WTC11 (cell line): ENCODE data around the gene SH3RF2. TPM values are rescaled to one million over a fixed set of nuclear protein-coding genes. Genes with fewer than 3 reads are reported as not detected.

ENCODE experiments used
- ATAC-seq: fragments of 200-7000 bp; cut with Tn5 transposase; 2 replicates; pipeline ENCODE4 v1.10.0; 2021; ENCODE audit warnings: mild to moderate bottlenecking, moderate library complexity
- CTCF ChIA-PET: fragments of 300-600 bp; sonication (Branson Sonifier 250); formaldehyde crosslinking; loops from one replicate; lab custom pipeline; 2021; ENCODE audit warnings: antibody characterized with exemption; lab: Charles Lee
- POLR2A ChIA-PET: fragments of 350-600 bp; sonication (Branson Sonifier 250); formaldehyde crosslinking; loops from one replicate; lab custom pipeline; 2021; ENCODE audit warnings: antibody characterized with exemption; lab: Charles Lee
- DNase-seq: peaks from one replicate; pipeline ENCODE4 v3.0.0; 2021; ENCODE audit warnings: low spot score
- H3K27ac Mint-ChIP-seq: 2 replicates; pipeline ENCODE4 v1.8.0; 2021; ENCODE audit warnings: mixed read lengths
- H3K27me3 Mint-ChIP-seq: 2 replicates; pipeline ENCODE4 v1.8.0; 2021; ENCODE audit warnings: low read depth, mild to moderate bottlenecking, moderate library complexity, mixed read lengths
- H3K36me3 Mint-ChIP-seq: 2 replicates; pipeline ENCODE4 v1.8.0; 2021; ENCODE audit warnings: mixed read lengths
- H3K4me1 Mint-ChIP-seq: 2 replicates; pipeline ENCODE4 v1.8.0; 2022; ENCODE audit warnings: mixed read lengths
- H3K4me3 Mint-ChIP-seq: 2 replicates; pipeline ENCODE4 v1.8.0; 2021; ENCODE audit warnings: mild to moderate bottlenecking, moderate library complexity, mixed read lengths
- H3K9me3 Mint-ChIP-seq: 2 replicates; pipeline ENCODE4 v1.8.0; 2021; ENCODE audit warnings: mixed read lengths
- ATF1 ChIP-seq: sonication (generic); formaldehyde crosslinking; IDR thresholded peaks from 2 replicates; pipeline ENCODE4 v1.8.1; 2023; ENCODE audit warnings: mild to moderate bottlenecking, moderate library complexity, missing genetic modification reagents
- CTCF ChIP-seq: fragments of 200-600 bp; IDR thresholded peaks from 2 replicates; pipeline ENCODE4 v1.8.0; 2022; ENCODE audit warnings: antibody characterized with exemption
- FOXK1 ChIP-seq: sonication (generic); formaldehyde crosslinking; IDR thresholded peaks from 2 replicates; pipeline ENCODE4 v1.8.0; 2022; ENCODE audit warnings: mild to moderate bottlenecking, moderate library complexity, missing genetic modification reagents
- GRHL2 ChIP-seq: fragments of 250-450 bp; sonication (Bioruptor Pico); IDR thresholded peaks from 2 replicates; pipeline ENCODE4 v1.8.0; 2022; ENCODE audit warnings: mild to moderate bottlenecking, moderate library complexity; ENCODE audit not compliant: insufficient replicate concordance, severe bottlenecking
- MXD4 ChIP-seq: fragments of 250-450 bp; sonication (Bioruptor Pico); IDR thresholded peaks from 2 replicates; pipeline ENCODE4 v1.8.0; 2021; ENCODE audit warnings: mild to moderate bottlenecking, moderate library complexity, borderline replicate concordance
- NR1H2 ChIP-seq: sonication (generic); formaldehyde crosslinking; IDR thresholded peaks from 2 replicates; pipeline ENCODE4 v1.9.0; 2021; ENCODE audit warnings: mild to moderate bottlenecking, moderate library complexity, missing genetic modification reagents
- NR2C2 ChIP-seq: sonication (generic); formaldehyde crosslinking; IDR thresholded peaks from 2 replicates; pipeline ENCODE4 v1.8.0; 2022; ENCODE audit warnings: mild to moderate bottlenecking, missing genetic modification reagents
- SMAD3 ChIP-seq: sonication (generic); formaldehyde crosslinking; IDR thresholded peaks from 2 replicates; pipeline ENCODE4 v1.8.0; 2022; ENCODE audit warnings: missing genetic modification reagents, mild to moderate bottlenecking, borderline replicate concordance
- STAT6 ChIP-seq: sonication (generic); formaldehyde crosslinking; conservative IDR thresholded peaks from 2 replicates; pipeline ENCODE4 v1.8.1; 2023; ENCODE audit warnings: mild to moderate bottlenecking, low read depth, missing genetic modification reagents, moderate library complexity
- ZNF232 ChIP-seq: sonication (generic); formaldehyde crosslinking; IDR thresholded peaks from 2 replicates; pipeline ENCODE4 v1.8.0; 2022; ENCODE audit warnings: mild to moderate bottlenecking, missing genetic modification reagents
- total RNA-seq: library from RNA; stranded (reverse); gene quantifications from 3 replicates; pipeline ENCODE4 v1.2.3, GENCODE V29; 2021
- TF ChIP-seq, protein P1 (sequence below): fragments of 250-450 bp; sonication (Bioruptor Pico); IDR thresholded peaks from 2 replicates; pipeline ENCODE4 v1.8.0; 2021; ENCODE audit warnings: mild to moderate bottlenecking
- TF ChIP-seq, protein P2 (sequence below): sonication (generic); formaldehyde crosslinking; IDR thresholded peaks from 2 replicates; pipeline ENCODE4 v1.8.1; 2023; ENCODE audit warnings: mild to moderate bottlenecking, missing genetic modification reagents
- TF ChIP-seq, protein P3 (sequence below): sonication (generic); formaldehyde crosslinking; IDR thresholded peaks from 2 replicates; pipeline ENCODE4 v1.8.1; 2022; ENCODE audit warnings: mild to moderate bottlenecking, moderate library complexity, missing genetic modification reagents
- TF ChIP-seq, protein P4 (sequence below): fragments of 250-450 bp; sonication (Bioruptor Pico); IDR thresholded peaks from 2 replicates; pipeline ENCODE4 v1.9.0; 2021; ENCODE audit warnings: mild to moderate bottlenecking
- TF ChIP-seq, protein P5 (sequence below): sonication (generic); formaldehyde crosslinking; IDR thresholded peaks from 2 replicates; pipeline ENCODE4 v1.8.1; 2023; ENCODE audit warnings: mild to moderate bottlenecking, missing genetic modification reagents, borderline replicate concordance

SH3RF2 gene
- total RNA-seq, 1 experiment from 2014 or later = 0.83 TPM

GRCh38 chr5:146052780-146053179 lies 116.4 kb downstream of the SH3RF2 start (continued):
- TF ChIP-seq STAT6 (CRISPR knock-in tag) = no peak
- TF ChIP-seq, protein P1, sequence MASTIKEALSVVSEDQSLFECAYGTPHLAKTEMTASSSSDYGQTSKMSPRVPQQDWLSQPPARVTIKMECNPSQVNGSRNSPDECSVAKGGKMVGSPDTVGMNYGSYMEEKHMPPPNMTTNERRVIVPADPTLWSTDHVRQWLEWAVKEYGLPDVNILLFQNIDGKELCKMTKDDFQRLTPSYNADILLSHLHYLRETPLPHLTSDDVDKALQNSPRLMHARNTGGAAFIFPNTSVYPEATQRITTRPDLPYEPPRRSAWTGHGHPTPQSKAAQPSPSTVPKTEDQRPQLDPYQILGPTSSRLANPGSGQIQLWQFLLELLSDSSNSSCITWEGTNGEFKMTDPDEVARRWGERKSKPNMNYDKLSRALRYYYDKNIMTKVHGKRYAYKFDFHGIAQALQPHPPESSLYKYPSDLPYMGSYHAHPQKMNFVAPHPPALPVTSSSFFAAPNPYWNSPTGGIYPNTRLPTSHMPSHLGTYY = no peak
- no peak for TF ChIP-seq GRHL2 (CRISPR knock-in tag)
- TF ChIP-seq, protein P2, sequence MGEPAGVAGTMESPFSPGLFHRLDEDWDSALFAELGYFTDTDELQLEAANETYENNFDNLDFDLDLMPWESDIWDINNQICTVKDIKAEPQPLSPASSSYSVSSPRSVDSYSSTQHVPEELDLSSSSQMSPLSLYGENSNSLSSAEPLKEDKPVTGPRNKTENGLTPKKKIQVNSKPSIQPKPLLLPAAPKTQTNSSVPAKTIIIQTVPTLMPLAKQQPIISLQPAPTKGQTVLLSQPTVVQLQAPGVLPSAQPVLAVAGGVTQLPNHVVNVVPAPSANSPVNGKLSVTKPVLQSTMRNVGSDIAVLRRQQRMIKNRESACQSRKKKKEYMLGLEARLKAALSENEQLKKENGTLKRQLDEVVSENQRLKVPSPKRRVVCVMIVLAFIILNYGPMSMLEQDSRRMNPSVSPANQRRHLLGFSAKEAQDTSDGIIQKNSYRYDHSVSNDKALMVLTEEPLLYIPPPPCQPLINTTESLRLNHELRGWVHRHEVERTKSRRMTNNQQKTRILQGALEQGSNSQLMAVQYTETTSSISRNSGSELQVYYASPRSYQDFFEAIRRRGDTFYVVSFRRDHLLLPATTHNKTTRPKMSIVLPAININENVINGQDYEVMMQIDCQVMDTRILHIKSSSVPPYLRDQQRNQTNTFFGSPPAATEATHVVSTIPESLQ (CRISPR knock-in tag) = no peak
- TF ChIP-seq, protein P3, sequence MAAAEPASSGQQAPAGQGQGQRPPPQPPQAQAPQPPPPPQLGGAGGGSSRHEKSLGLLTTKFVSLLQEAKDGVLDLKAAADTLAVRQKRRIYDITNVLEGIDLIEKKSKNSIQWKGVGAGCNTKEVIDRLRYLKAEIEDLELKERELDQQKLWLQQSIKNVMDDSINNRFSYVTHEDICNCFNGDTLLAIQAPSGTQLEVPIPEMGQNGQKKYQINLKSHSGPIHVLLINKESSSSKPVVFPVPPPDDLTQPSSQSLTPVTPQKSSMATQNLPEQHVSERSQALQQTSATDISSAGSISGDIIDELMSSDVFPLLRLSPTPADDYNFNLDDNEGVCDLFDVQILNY (CRISPR knock-in tag) = no peak
- TF ChIP-seq NR2C2 = no peak
- no peak for TF ChIP-seq FOXK1
- TF ChIP-seq, protein P4, sequence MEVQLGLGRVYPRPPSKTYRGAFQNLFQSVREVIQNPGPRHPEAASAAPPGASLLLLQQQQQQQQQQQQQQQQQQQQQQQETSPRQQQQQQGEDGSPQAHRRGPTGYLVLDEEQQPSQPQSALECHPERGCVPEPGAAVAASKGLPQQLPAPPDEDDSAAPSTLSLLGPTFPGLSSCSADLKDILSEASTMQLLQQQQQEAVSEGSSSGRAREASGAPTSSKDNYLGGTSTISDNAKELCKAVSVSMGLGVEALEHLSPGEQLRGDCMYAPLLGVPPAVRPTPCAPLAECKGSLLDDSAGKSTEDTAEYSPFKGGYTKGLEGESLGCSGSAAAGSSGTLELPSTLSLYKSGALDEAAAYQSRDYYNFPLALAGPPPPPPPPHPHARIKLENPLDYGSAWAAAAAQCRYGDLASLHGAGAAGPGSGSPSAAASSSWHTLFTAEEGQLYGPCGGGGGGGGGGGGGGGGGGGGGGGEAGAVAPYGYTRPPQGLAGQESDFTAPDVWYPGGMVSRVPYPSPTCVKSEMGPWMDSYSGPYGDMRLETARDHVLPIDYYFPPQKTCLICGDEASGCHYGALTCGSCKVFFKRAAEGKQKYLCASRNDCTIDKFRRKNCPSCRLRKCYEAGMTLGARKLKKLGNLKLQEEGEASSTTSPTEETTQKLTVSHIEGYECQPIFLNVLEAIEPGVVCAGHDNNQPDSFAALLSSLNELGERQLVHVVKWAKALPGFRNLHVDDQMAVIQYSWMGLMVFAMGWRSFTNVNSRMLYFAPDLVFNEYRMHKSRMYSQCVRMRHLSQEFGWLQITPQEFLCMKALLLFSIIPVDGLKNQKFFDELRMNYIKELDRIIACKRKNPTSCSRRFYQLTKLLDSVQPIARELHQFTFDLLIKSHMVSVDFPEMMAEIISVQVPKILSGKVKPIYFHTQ (CRISPR knock-in tag) = no peak

DNA sequence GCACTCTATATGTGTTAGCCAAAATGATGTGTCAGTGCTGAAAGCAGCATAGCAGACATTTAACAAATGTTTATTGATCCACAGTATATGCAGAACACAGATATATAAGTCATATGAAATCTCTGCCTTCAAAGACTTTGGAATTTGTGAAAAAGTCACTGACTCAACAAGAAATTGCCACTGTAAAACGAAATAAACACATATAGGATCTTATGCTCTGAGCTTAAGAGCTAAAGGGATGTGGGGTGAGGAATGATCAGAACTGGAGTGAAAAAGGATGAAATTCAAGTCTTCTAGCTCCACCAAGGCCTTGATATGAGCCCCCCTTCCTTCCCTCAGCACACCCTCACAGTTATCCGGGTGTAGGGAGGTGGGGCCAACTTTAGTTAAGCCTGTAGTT lies 119.1 kb downstream of the SH3RF2 start:
- CTCF ChIA-PET = no interaction called here
- ATAC-seq = no peak
- H3K9me3 Mint-ChIP-seq = no peaks in the 10 kb centered on the region
- H3K36me3 Mint-ChIP-seq = no peaks in the 10 kb centered on the region
- H3K27me3 Mint-ChIP-seq = no peaks in the 10 kb centered on the region; the same call in 1 of the 2 replicates
- TF ChIP-seq NR1H2 (no peak), SMAD3 (no peak), ZNF232 (no peak), CTCF (no peak), MXD4 (CRISPR knock-in tag) (no peak), ATF1 (CRISPR knock-in tag) (no peak)
- TF ChIP-seq, protein P5, sequence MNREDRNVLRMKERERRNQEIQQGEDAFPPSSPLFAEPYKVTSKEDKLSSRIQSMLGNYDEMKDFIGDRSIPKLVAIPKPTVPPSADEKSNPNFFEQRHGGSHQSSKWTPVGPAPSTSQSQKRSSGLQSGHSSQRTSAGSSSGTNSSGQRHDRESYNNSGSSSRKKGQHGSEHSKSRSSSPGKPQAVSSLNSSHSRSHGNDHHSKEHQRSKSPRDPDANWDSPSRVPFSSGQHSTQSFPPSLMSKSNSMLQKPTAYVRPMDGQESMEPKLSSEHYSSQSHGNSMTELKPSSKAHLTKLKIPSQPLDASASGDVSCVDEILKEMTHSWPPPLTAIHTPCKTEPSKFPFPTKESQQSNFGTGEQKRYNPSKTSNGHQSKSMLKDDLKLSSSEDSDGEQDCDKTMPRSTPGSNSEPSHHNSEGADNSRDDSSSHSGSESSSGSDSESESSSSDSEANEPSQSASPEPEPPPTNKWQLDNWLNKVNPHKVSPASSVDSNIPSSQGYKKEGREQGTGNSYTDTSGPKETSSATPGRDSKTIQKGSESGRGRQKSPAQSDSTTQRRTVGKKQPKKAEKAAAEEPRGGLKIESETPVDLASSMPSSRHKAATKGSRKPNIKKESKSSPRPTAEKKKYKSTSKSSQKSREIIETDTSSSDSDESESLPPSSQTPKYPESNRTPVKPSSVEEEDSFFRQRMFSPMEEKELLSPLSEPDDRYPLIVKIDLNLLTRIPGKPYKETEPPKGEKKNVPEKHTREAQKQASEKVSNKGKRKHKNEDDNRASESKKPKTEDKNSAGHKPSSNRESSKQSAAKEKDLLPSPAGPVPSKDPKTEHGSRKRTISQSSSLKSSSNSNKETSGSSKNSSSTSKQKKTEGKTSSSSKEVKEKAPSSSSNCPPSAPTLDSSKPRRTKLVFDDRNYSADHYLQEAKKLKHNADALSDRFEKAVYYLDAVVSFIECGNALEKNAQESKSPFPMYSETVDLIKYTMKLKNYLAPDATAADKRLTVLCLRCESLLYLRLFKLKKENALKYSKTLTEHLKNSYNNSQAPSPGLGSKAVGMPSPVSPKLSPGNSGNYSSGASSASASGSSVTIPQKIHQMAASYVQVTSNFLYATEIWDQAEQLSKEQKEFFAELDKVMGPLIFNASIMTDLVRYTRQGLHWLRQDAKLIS (CRISPR knock-in tag) = no peak
- POLR2A ChIA-PET = no interaction called here
- DNase-seq = no peak
- H3K27ac Mint-ChIP-seq = no peak overlapping the region
- no peaks in the 10 kb centered on the region for H3K4me1 Mint-ChIP-seq
- H3K4me3 Mint-ChIP-seq = no peak overlapping the region
